ENCODE results near the gene EFNA1. TPM values are rescaled to one million over a fixed set of nuclear protein-coding genes. Genes with fewer than 3 reads are reported as not detected.

The EFNA1 gene
- total and polyA plus RNA-seq, 2 of the 13 experiments (the other 11 are each of a cell fraction or from before 2014, with no cell fraction given) = 81.8 to 874 TPM

GRCh38 chr1:155179112-155180031 lies 51.7 kb downstream of the EFNA1 start (continued):
- TF ChIP-seq, protein P1, sequence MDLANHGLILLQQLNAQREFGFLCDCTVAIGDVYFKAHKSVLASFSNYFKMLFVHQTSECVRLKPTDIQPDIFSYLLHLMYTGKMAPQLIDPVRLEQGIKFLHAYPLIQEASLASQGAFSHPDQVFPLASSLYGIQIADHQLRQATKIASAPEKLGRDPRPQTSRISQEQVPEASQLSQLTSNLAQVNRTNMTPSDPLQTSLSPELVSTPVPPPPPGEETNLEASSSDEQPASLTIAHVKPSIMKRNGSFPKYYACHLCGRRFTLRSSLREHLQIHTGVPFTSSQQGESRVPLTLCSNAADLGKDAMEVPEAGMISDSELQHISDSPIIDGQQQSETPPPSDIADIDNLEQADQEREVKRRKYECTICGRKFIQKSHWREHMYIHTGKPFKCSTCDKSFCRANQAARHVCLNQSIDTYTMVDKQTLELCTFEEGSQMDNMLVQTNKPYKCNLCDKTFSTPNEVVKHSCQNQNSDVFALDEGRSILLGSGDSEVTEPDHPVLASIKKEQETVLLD (CRISPR knock-in tag; IDR thresholded peaks at IDR 0.05; ENCODE audit: low read depth) = no peak
- TF ChIP-seq, protein P2, sequence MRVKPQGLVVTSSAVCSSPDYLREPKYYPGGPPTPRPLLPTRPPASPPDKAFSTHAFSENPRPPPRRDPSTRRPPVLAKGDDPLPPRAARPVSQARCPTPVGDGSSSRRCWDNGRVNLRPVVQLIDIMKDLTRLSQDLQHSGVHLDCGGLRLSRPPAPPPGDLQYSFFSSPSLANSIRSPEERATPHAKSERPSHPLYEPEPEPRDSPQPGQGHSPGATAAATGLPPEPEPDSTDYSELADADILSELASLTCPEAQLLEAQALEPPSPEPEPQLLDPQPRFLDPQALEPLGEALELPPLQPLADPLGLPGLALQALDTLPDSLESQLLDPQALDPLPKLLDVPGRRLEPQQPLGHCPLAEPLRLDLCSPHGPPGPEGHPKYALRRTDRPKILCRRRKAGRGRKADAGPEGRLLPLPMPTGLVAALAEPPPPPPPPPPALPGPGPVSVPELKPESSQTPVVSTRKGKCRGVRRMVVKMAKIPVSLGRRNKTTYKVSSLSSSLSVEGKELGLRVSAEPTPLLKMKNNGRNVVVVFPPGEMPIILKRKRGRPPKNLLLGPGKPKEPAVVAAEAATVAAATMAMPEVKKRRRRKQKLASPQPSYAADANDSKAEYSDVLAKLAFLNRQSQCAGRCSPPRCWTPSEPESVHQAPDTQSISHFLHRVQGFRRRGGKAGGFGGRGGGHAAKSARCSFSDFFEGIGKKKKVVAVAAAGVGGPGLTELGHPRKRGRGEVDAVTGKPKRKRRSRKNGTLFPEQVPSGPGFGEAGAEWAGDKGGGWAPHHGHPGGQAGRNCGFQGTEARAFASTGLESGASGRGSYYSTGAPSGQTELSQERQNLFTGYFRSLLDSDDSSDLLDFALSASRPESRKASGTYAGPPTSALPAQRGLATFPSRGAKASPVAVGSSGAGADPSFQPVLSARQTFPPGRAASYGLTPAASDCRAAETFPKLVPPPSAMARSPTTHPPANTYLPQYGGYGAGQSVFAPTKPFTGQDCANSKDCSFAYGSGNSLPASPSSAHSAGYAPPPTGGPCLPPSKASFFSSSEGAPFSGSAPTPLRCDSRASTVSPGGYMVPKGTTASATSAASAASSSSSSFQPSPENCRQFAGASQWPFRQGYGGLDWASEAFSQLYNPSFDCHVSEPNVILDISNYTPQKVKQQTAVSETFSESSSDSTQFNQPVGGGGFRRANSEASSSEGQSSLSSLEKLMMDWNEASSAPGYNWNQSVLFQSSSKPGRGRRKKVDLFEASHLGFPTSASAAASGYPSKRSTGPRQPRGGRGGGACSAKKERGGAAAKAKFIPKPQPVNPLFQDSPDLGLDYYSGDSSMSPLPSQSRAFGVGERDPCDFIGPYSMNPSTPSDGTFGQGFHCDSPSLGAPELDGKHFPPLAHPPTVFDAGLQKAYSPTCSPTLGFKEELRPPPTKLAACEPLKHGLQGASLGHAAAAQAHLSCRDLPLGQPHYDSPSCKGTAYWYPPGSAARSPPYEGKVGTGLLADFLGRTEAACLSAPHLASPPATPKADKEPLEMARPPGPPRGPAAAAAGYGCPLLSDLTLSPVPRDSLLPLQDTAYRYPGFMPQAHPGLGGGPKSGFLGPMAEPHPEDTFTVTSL (CRISPR knock-in tag; IDR thresholded peaks at IDR 0.05; ENCODE audit: borderline replicate concordance) = 0 out of 2 replicates have a peak, but pooled peaks have one; percentile 40
- TF ChIP-seq, protein P3, sequence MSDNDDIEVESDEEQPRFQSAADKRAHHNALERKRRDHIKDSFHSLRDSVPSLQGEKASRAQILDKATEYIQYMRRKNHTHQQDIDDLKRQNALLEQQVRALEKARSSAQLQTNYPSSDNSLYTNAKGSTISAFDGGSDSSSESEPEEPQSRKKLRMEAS (IDR thresholded peaks at IDR 0.05) = no peak
- 0 out of 2 replicates have a peak, but pooled peaks have one; percentile 50 for TF ChIP-seq MTF2 (CRISPR knock-in tag; IDR thresholded peaks at IDR 0.05; ENCODE audit: borderline replicate concordance)
- TF ChIP-seq, protein P4, sequence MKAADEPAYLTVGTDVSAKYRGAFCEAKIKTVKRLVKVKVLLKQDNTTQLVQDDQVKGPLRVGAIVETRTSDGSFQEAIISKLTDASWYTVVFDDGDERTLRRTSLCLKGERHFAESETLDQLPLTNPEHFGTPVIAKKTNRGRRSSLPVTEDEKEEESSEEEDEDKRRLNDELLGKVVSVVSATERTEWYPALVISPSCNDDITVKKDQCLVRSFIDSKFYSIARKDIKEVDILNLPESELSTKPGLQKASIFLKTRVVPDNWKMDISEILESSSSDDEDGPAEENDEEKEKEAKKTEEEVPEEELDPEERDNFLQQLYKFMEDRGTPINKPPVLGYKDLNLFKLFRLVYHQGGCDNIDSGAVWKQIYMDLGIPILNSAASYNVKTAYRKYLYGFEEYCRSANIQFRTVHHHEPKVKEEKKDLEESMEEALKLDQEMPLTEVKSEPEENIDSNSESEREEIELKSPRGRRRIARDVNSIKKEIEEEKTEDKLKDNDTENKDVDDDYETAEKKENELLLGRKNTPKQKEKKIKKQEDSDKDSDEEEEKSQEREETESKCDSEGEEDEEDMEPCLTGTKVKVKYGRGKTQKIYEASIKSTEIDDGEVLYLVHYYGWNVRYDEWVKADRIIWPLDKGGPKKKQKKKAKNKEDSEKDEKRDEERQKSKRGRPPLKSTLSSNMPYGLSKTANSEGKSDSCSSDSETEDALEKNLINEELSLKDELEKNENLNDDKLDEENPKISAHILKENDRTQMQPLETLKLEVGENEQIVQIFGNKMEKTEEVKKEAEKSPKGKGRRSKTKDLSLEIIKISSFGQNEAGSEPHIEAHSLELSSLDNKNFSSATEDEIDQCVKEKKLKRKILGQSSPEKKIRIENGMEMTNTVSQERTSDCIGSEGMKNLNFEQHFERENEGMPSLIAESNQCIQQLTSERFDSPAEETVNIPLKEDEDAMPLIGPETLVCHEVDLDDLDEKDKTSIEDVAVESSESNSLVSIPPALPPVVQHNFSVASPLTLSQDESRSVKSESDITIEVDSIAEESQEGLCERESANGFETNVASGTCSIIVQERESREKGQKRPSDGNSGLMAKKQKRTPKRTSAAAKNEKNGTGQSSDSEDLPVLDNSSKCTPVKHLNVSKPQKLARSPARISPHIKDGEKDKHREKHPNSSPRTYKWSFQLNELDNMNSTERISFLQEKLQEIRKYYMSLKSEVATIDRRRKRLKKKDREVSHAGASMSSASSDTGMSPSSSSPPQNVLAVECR (CRISPR knock-in tag; IDR thresholded peaks at IDR 0.05; ENCODE audit: borderline replicate concordance) = 0 out of 2 replicates have a peak, but pooled peaks have one; percentile 5
- TF ChIP-seq ZBTB21 (CRISPR knock-in tag; IDR thresholded peaks at IDR 0.05) = no peak
- 0 out of 2 replicates have a peak, but pooled peaks have one; percentile 58 for TF ChIP-seq FOXO4 (CRISPR knock-in tag; conservative IDR thresholded peaks at IDR 0.05)
- no peak for TF ChIP-seq ZNF598 (CRISPR knock-in tag; IDR thresholded peaks at IDR 0.05; ENCODE audit: borderline replicate concordance)
- no peak for TF ChIP-seq ZNF556 (CRISPR knock-in tag; IDR thresholded peaks at IDR 0.05; ENCODE audit: borderline replicate concordance)
- TF ChIP-seq ZNF776 (CRISPR knock-in tag; IDR thresholded peaks at IDR 0.05) = no peak

Measured in HepG2 (cell line).